NOMO-1 treated with DMSO at 0.1 percent for 48 hours (cell line): Measurements from ENCODE around the gene RANBP10.
A peak's percentile ranks its signal among the peaks of the same experiment; 100 is the strongest.

Source experiments
- DNase-seq: peaks from one replicate; lab custom pipeline; 2025; ENCODE audit not compliant: unreplicated experiment; lab: John Stamatoyannopoulos, UW

The RANBP10 gene

GRCh38 chr16:67828651-67829050 is 22.3 kb upstream of the RANBP10 start:
- DNase-seq: no peak

- no peak for DNase-seq
These were observed 19.5 kb upstream of the RANBP10 start for GRCh38 chr16:67825906-67826305.

- no peak for DNase-seq
These were observed 18.8 kb upstream of the RANBP10 start for GRCh38 chr16:67825119-67825518.

- no peak for DNase-seq
These were observed 16.2 kb upstream of the RANBP10 start for GRCh38 chr16:67822511-67822910.

GRCh38 chr16:67820608-67821259 is 14.4 kb upstream of the RANBP10 start:
- no peak for DNase-seq

GRCh38 chr16:67814567-67814966 is 8.2 kb upstream of the RANBP10 start:
- no peak for DNase-seq

- no peak for DNase-seq
These were observed 5.5 kb upstream of the RANBP10 start for GRCh38 chr16:67811899-67812298.

GRCh38 chr16:67807148-67807682 is 855 bp upstream of the RANBP10 start:
- no peak for DNase-seq

- no peak for DNase-seq
These were observed 487 bp downstream of the RANBP10 start for GRCh38 chr16:67805718-67806427.

GRCh38 chr16:67804853-67805542 is 1.4 kb downstream of the RANBP10 start:
- no peak for DNase-seq

- no peak for DNase-seq
These were observed 2.5 kb downstream of the RANBP10 start for GRCh38 chr16:67803894-67804293.

GRCh38 chr16:67801883-67802282 is 4.5 kb downstream of the RANBP10 start:
- DNase-seq: no peak

GRCh38 chr16:67801241-67801640 is 5.1 kb downstream of the RANBP10 start:
- DNase-seq: no peak

- DNase-seq: no peak
These were observed 5.9 kb downstream of the RANBP10 start for GRCh38 chr16:67800338-67800926.

- no peak for DNase-seq
These were observed 10.2 kb downstream of the RANBP10 start for GRCh38 chr16:67796099-67796718.

GRCh38 chr16:67790071-67790470 is 16.3 kb downstream of the RANBP10 start:
- peak; percentile 4 for DNase-seq

- DNase-seq: no peak
These were observed 19.9 kb downstream of the RANBP10 start for GRCh38 chr16:67786491-67786890.

GRCh38 chr16:67783353-67783725 is 23.0 kb downstream of the RANBP10 start:
- DNase-seq: no peak

- DNase-seq: no peak
These were observed 23.6 kb downstream of the RANBP10 start for GRCh38 chr16:67782567-67783352.

- no peak for DNase-seq
These were observed 24.8 kb downstream of the RANBP10 start for GRCh38 chr16:67781565-67781921.
